GM18505 (cell line): ENCODE results near the gene GIMAP5.

Experiments used
- ATAC-seq: cut with Tn5 transposase; IDR thresholded peaks from one replicate; pipeline ENCODE4 v1.9.1; 2021; ENCODE audit not compliant: unreplicated experiment
- POLR2A ChIP-seq: IDR thresholded peaks from 4 replicates; pipeline ENCODE4 v1.6.1; 2011; ENCODE audit warnings: borderline replicate concordance; ENCODE audit not compliant: insufficient read depth, insufficient read length; ENCODE audit errors: extremely low read depth

GIMAP5 gene

GRCh38 chr7:150790416-150791075 lies 53.3 kb downstream of the GIMAP5 start:
- no peak for TF ChIP-seq POLR2A
- no peak for ATAC-seq

GRCh38 chr7:150791304-150791703 lies 54.1 kb downstream of the GIMAP5 start:
- no peak for ATAC-seq
- no peak for TF ChIP-seq POLR2A

GRCh38 chr7:150791746-150792452 lies 54.7 kb downstream of the GIMAP5 start:
- no peak for ATAC-seq
- no peak for TF ChIP-seq POLR2A
